H9 (cell line): ENCODE measurements around the gene LPGAT1. TPM values are rescaled to one million over a fixed set of nuclear protein-coding genes. Genes with fewer than 3 reads are reported as not detected.

ENCODE experiments used
- DNase-seq: peaks from one replicate; pipeline ENCODE4 v3.0.0-alpha.2; 2017
- H2AFZ ChIP-seq: one replicate; pipeline ENCODE4 v1.6.1; 2013; ENCODE audit warnings: mild to moderate bottlenecking, low read length, control low read depth, moderate library complexity
- H2AK5ac ChIP-seq: 2 replicates; pipeline ENCODE4 v1.6.1; 2013; ENCODE audit warnings: low read length, control low read depth, mixed read lengths; ENCODE audit not compliant: insufficient read length
- H2BK120ac ChIP-seq: one replicate; pipeline ENCODE4 v1.6.1; 2013; ENCODE audit warnings: low read depth, mild to moderate bottlenecking, low read length, control low read depth, inconsistent platforms; ENCODE audit not compliant: poor library complexity, severe bottlenecking
- H2BK12ac ChIP-seq: 2 replicates; pipeline ENCODE4 v1.6.1; 2013; ENCODE audit warnings: low read length, control low read depth, mixed read lengths, low read depth; ENCODE audit not compliant: insufficient read length
- H2BK15ac ChIP-seq: 2 replicates; pipeline ENCODE4 v1.6.1; 2013; ENCODE audit warnings: low read depth, low read length, control low read depth
- H2BK20ac ChIP-seq: one replicate; pipeline ENCODE4 v1.6.1; 2013; ENCODE audit warnings: low read depth, mild to moderate bottlenecking, low read length, control low read depth, inconsistent platforms; ENCODE audit not compliant: poor library complexity, severe bottlenecking
- H2BK5ac ChIP-seq: 2 replicates; pipeline ENCODE4 v1.6.1; 2013; ENCODE audit warnings: low read length, control low read depth, mixed read lengths; ENCODE audit not compliant: insufficient read length
- H3K14ac ChIP-seq: 2 replicates; pipeline ENCODE4 v1.6.1; 2013; ENCODE audit warnings: low read length, control low read depth; ENCODE audit not compliant: insufficient read depth
- H3K18ac ChIP-seq: 2 replicates; pipeline ENCODE4 v1.6.1; 2013; ENCODE audit warnings: low read depth, mild to moderate bottlenecking, mixed read lengths, low read length, control low read depth; ENCODE audit not compliant: insufficient read length
- H3K23ac ChIP-seq: 2 replicates; pipeline ENCODE4 v1.6.1; 2013; ENCODE audit warnings: low read length, control low read depth, mixed read lengths, low read depth; ENCODE audit not compliant: insufficient read length
- H3K23me2 ChIP-seq: 2 replicates; pipeline ENCODE4 v1.6.1; 2013; ENCODE audit warnings: low read depth, mild to moderate bottlenecking, mixed read lengths, low read length, control low read depth; ENCODE audit not compliant: insufficient read length, poor library complexity, severe bottlenecking
- H3K27ac ChIP-seq: 2 replicates; pipeline ENCODE4 v1.5.1; 2013; ENCODE audit warnings: low read length, control low read depth, mixed read lengths, low read depth; ENCODE audit not compliant: insufficient read length
- H3K27me3 ChIP-seq: 2 replicates; pipeline ENCODE4 v1.6.1; 2013; ENCODE audit warnings: low read length, control low read depth, inconsistent platforms; ENCODE audit not compliant: insufficient read depth
- H3K4ac ChIP-seq: 2 replicates; pipeline ENCODE4 v1.6.1; 2013; ENCODE audit warnings: low read depth, mild to moderate bottlenecking, control low read depth, inconsistent platforms, low read length, moderate library complexity
- H3K4me1 ChIP-seq: 2 replicates; pipeline ENCODE4 v1.6.1; 2013; ENCODE audit warnings: low read length, control low read depth, inconsistent platforms; ENCODE audit not compliant: insufficient read depth
- H3K4me2 ChIP-seq: 2 replicates; pipeline ENCODE4 v1.6.1; 2013; ENCODE audit warnings: low read length, control low read depth, mixed read lengths; ENCODE audit not compliant: insufficient read length, insufficient read depth
- H3K56ac ChIP-seq: 2 replicates; pipeline ENCODE4 v1.6.1; 2013; ENCODE audit warnings: low read depth, mild to moderate bottlenecking, mixed read lengths, low read length, control low read depth; ENCODE audit not compliant: insufficient read length
- H3K79me1 ChIP-seq: 2 replicates; pipeline ENCODE4 v1.6.1; 2013; ENCODE audit warnings: low read depth, mild to moderate bottlenecking, moderate library complexity, low read length, control low read depth, inconsistent platforms; ENCODE audit not compliant: insufficient read depth, poor library complexity, severe bottlenecking
- H3K79me2 ChIP-seq: 2 replicates; pipeline ENCODE4 v1.6.1; 2013; ENCODE audit warnings: low read length, control low read depth, inconsistent platforms; ENCODE audit not compliant: insufficient read depth
- H3K9ac ChIP-seq: 2 replicates; pipeline ENCODE4 v1.6.1; 2013; ENCODE audit warnings: low read length, control low read depth, mixed read lengths; ENCODE audit not compliant: insufficient read length; ENCODE audit errors: extremely low read depth
- H3K9me3 ChIP-seq: one replicate; pipeline ENCODE4 v1.6.1; 2013; ENCODE audit warnings: low read depth, low read length, inconsistent platforms; ENCODE audit not compliant: control insufficient read depth
- H3T11ph ChIP-seq: one replicate; pipeline ENCODE4 v1.6.1; 2013; ENCODE audit warnings: mild to moderate bottlenecking, low read length, control low read depth, inconsistent platforms
- H4K20me1 ChIP-seq: one replicate; pipeline ENCODE4 v1.6.1; 2013; ENCODE audit not compliant: control insufficient read depth, insufficient read length, insufficient read depth
- H4K5ac ChIP-seq: 2 replicates; pipeline ENCODE4 v1.6.1; 2013; ENCODE audit warnings: low read depth, mild to moderate bottlenecking, mixed read lengths, low read length, control low read depth; ENCODE audit not compliant: insufficient read length
- H4K8ac ChIP-seq: replicated peaks from 2 replicates; pipeline ENCODE4 v1.6.1; 2013; ENCODE audit warnings: low read length, control low read depth, mixed read lengths, low read depth; ENCODE audit not compliant: insufficient read length
- H4K91ac ChIP-seq: 2 replicates; pipeline ENCODE4 v1.6.1; 2013; ENCODE audit warnings: low read depth, mild to moderate bottlenecking, moderate library complexity, mixed read lengths, low read length, control low read depth; ENCODE audit not compliant: insufficient read length
- H3K27ac Mint-ChIP-seq, 3 experiments: 2 replicates in 2 of 3; 3 replicates in 1 of 3; pipeline ENCODE4 v1.8.0; 2020 to 2021; ENCODE audit warnings: mixed read lengths in 3 of 3, mild to moderate bottlenecking in 1 of 3, moderate library complexity in 1 of 3
- H3K27me3 Mint-ChIP-seq: 2 replicates; pipeline ENCODE4 v1.8.0; 2021; ENCODE audit warnings: low read depth, mild to moderate bottlenecking, moderate library complexity, mixed read lengths
- H3K36me3 Mint-ChIP-seq, 3 experiments: 2 replicates in 2 of 3; 3 replicates in 1 of 3; pipeline ENCODE4 v1.8.0; 2020 to 2021; ENCODE audit warnings: low read depth in 3 of 3, mixed read lengths in 3 of 3; ENCODE audit not compliant: insufficient read depth in 1 of 3
- H3K4me1 Mint-ChIP-seq, 2 experiments: 2 replicates each; pipeline ENCODE4 v1.8.0; 2020; ENCODE audit warnings: mixed read lengths in 2 of 2
- H3K4me3 Mint-ChIP-seq, 2 experiments: 2 replicates in 1 of 2; 3 replicates in 1 of 2; pipeline ENCODE4 v1.8.0; 2020 to 2021; ENCODE audit warnings: mild to moderate bottlenecking in 2 of 2, mixed read lengths in 2 of 2, moderate library complexity in 1 of 2
- H3K9me3 Mint-ChIP-seq, 2 experiments: 2 replicates in 1 of 2; 3 replicates in 1 of 2; pipeline ENCODE4 v1.8.0; 2020; ENCODE audit warnings: mild to moderate bottlenecking in 2 of 2, mixed read lengths in 2 of 2, moderate library complexity in 1 of 2
- CTCF ChIP-seq: fragments of 200-600 bp; sonication (generic); conservative IDR thresholded peaks from 3 replicates; pipeline ENCODE4 v1.8.0; 2021; ENCODE audit warnings: antibody characterized with exemption, mild to moderate bottlenecking
- WGBS: extraction: QIAGEN DNeasy Blood & Tissue Kit; methylation state at CpG from one replicate; pipeline ENCODE4 v1.1.7; 2013; ENCODE audit warnings: missing lambda C conversion rate, low lambda C conversion rate, mixed read lengths; ENCODE audit not compliant: insufficient read length; ENCODE audit errors: extremely low coverage; 5-methylcytosine and 5-hydroxymethylcytosine counted together
- total RNA-seq: library from RNA; stranded (reverse); gene quantifications from 2 replicates; pipeline ENCODE4 v1.2.1, GENCODE V29; 2021

The LPGAT1 gene
- total RNA-seq, 1 experiment from 2014 or later, result 12.2 TPM

GRCh38 chr1:211833174-211833820, 2.7 kb upstream of the LPGAT1 start:
- no peak overlapping the region for H3K56ac ChIP-seq
- peaks cover 11% of the 10 kb centered on the region for H3K23me2 ChIP-seq
- H3K14ac ChIP-seq, result no peak overlapping the region
- H2BK5ac ChIP-seq, result no peak overlapping the region
- H4K20me1 ChIP-seq, result no peaks in the 10 kb centered on the region
- no peaks in the 10 kb centered on the region for H3K9me3 ChIP-seq
- H3K79me2 ChIP-seq, result no peaks in the 10 kb centered on the region
- Mint-ChIP-seq H3K4me1 (peaks cover 15 to 17% of the 10 kb centered on the region in 2 experiments), H3K36me3 (no peaks in the 10 kb centered on the region), H3K27ac (no peak overlapping the region), H3K27me3 (peaks cover 20% of the 10 kb centered on the region), H3K4me3 (no peak overlapping the region), H3K9me3 (no peaks in the 10 kb centered on the region)
- no peak overlapping the region for H2BK12ac ChIP-seq
- no peak overlapping the region for H3K4ac ChIP-seq
- no peaks in the 10 kb centered on the region for H3K79me1 ChIP-seq
- no peaks in the 10 kb centered on the region for H3K4me1 ChIP-seq
- H3K4me2 ChIP-seq, result no peak overlapping the region
- no peak overlapping the region for H2AFZ ChIP-seq
- no peak overlapping the region for H4K91ac ChIP-seq
- no peak overlapping the region for H2AK5ac ChIP-seq
- DNase-seq, result no peak
- no peaks in the 10 kb centered on the region; the same call in 1 of the 2 replicates for H3K27me3 ChIP-seq
- no peak overlapping the region for H2BK20ac ChIP-seq
- no peak overlapping the region for H3K9ac ChIP-seq
- H4K5ac ChIP-seq, result no peak overlapping the region
- H3T11ph ChIP-seq, result no peak overlapping the region
- H3K27ac ChIP-seq, result no peak overlapping the region
- no peak overlapping the region for H4K8ac ChIP-seq
- no peak overlapping the region for H3K23ac ChIP-seq
- H2BK120ac ChIP-seq, result no peak overlapping the region
- H3K18ac ChIP-seq, result no peak overlapping the region
- no CpG with 5 or more reads among the region's 1 CpG for WGBS
- no peak overlapping the region for H2BK15ac ChIP-seq
- no peak for TF ChIP-seq CTCF
